Trophoblast cell (in vitro differentiated cells and primary cell): ENCODE data around the gene ARL16.

ENCODE experiments used
- DNase-seq, 2 donors: peaks; one replicate each; pipeline ENCODE4 v3.0.0-alpha.2; 2016
- H2AFZ ChIP-seq: 2 replicates; pipeline ENCODE4 v1.6.1; 2013; ENCODE audit warnings: low read length, moderate library complexity, mild to moderate bottlenecking; ENCODE audit not compliant: insufficient read depth, poor library complexity
- H2AK5ac ChIP-seq: 2 replicates; pipeline ENCODE4 v1.6.1; 2013; ENCODE audit warnings: mild to moderate bottlenecking, low read length
- H2BK120ac ChIP-seq: 2 replicates; pipeline ENCODE4 v1.6.1; 2013; ENCODE audit warnings: low read length, mild to moderate bottlenecking, moderate library complexity; ENCODE audit not compliant: insufficient read depth, poor library complexity
- H2BK12ac ChIP-seq: 2 replicates; pipeline ENCODE4 v1.6.1; 2013; ENCODE audit warnings: mild to moderate bottlenecking, low read length, moderate library complexity
- H2BK5ac ChIP-seq: 2 replicates; pipeline ENCODE4 v1.6.1; 2013; ENCODE audit warnings: low read length, low read depth, moderate library complexity, mild to moderate bottlenecking; ENCODE audit not compliant: poor library complexity
- H3K14ac ChIP-seq: 2 replicates; pipeline ENCODE4 v1.6.1; 2013; ENCODE audit warnings: mild to moderate bottlenecking, low read length
- H3K18ac ChIP-seq: 2 replicates; pipeline ENCODE4 v1.6.1; 2013; ENCODE audit warnings: mild to moderate bottlenecking, low read length
- H3K23ac ChIP-seq: 2 replicates; pipeline ENCODE4 v1.6.1; 2013; ENCODE audit warnings: low read length
- H3K27ac ChIP-seq: 2 replicates; pipeline ENCODE4 v1.5.1; 2013; ENCODE audit warnings: low read depth, mild to moderate bottlenecking, inconsistent platforms, low read length, moderate library complexity
- H3K27me3 ChIP-seq: 2 replicates; pipeline ENCODE4 v1.6.1; 2013; ENCODE audit warnings: inconsistent platforms, mild to moderate bottlenecking, low read length, moderate library complexity; ENCODE audit not compliant: insufficient read depth
- H3K36me3 ChIP-seq, 2 experiments: 1 replicate in 1 of 2; 2 replicates in 1 of 2; pipeline ENCODE4 v1.6.1; 2013; ENCODE audit warnings: low read length in 2 of 2, mild to moderate bottlenecking in 2 of 2, moderate library complexity in 1 of 2; ENCODE audit not compliant: insufficient read depth in 2 of 2, control insufficient read depth in 1 of 2
- H3K4ac ChIP-seq: 2 replicates; pipeline ENCODE4 v1.6.1; 2013; ENCODE audit warnings: low read depth, mild to moderate bottlenecking, low read length, moderate library complexity
- H3K4me1 ChIP-seq, 2 experiments: 1 replicate in 1 of 2; 2 replicates in 1 of 2; pipeline ENCODE4 v1.6.1; 2013; ENCODE audit warnings: low read length in 2 of 2, mild to moderate bottlenecking in 2 of 2, moderate library complexity in 1 of 2; ENCODE audit not compliant: insufficient read depth in 2 of 2, control insufficient read depth in 1 of 2
- H3K4me2 ChIP-seq: 2 replicates; pipeline ENCODE4 v1.6.1; 2013; ENCODE audit warnings: inconsistent platforms, mild to moderate bottlenecking, low read length, moderate library complexity
- H3K4me3 ChIP-seq: 2 replicates; pipeline ENCODE4 v1.5.1; 2013; ENCODE audit warnings: mild to moderate bottlenecking, low read depth, low read length, inconsistent platforms
- H3K79me1 ChIP-seq: one replicate; pipeline ENCODE4 v1.6.1; 2013; ENCODE audit warnings: low read length
- H3K79me2 ChIP-seq: 2 replicates; pipeline ENCODE4 v1.6.1; 2013; ENCODE audit warnings: low read length, mild to moderate bottlenecking; ENCODE audit not compliant: control insufficient read depth, insufficient read depth, poor library complexity
- H3K9ac ChIP-seq: 2 replicates; pipeline ENCODE4 v1.6.1; 2013; ENCODE audit warnings: mild to moderate bottlenecking, low read length
- H3K9me3 ChIP-seq: 2 replicates; pipeline ENCODE4 v1.6.1; 2013; ENCODE audit warnings: low read depth, mild to moderate bottlenecking, control low read depth, inconsistent platforms, low read length; ENCODE audit not compliant: insufficient read depth
- H4K12ac ChIP-seq: 2 replicates; pipeline ENCODE4 v1.6.1; 2013; ENCODE audit warnings: low read depth, mild to moderate bottlenecking, low read length, moderate library complexity
- H4K8ac ChIP-seq: 2 replicates; pipeline ENCODE4 v1.6.1; 2013; ENCODE audit warnings: low read depth, mild to moderate bottlenecking, low read length, moderate library complexity
- H4K91ac ChIP-seq: one replicate; pipeline ENCODE4 v1.6.1; 2013; ENCODE audit warnings: low read depth, mild to moderate bottlenecking, low read length, moderate library complexity
- WGBS: extraction: QIAGEN DNeasy Blood & Tissue Kit; methylation state at CpG from one replicate; pipeline ENCODE4 v1.1.7; 2013; ENCODE audit warnings: missing lambda C conversion rate; ENCODE audit not compliant: insufficient read length, insufficient coverage; ENCODE audit errors: extremely low coverage; 5-methylcytosine and 5-hydroxymethylcytosine counted together

Gene ARL16

DNA sequence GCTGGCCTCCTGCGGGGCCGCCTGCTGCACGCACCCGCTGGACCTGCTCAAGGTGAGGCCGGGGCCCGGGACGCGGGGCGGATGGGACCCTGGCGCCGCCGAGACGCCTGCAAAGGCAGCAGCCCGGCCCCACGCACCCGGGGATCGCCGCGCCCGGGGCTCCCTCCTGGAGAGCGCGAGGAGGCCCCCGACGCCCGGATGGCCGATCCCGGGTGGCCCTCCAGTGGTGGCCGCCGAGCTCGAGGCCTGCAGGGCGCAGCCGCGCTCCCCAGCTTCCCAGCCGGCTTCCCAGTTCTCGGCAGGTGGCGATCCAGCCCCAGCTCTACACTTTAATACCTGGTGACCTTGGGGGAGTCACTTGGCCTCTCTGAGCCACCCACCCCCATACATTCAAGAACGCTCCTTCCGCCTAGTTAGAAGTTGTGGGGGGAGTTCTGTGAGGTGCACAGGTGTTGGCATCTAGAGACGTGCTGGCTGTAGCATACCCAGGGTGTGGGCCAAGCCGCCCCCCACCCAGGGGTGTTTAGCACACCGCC lies 28.9 kb upstream of the ARL16 start:
- Histone ChIP-seq H3K79me2 (peaks cover 5% of the 10 kb centered on the region), H3K14ac (peak overlapping the region; percentile 64), H3K4me1 (peaks cover 20 to 27% of the 10 kb centered on the region in 2 experiments), H3K27me3 (no peaks in the 10 kb centered on the region), H3K36me3 (peaks cover 18 to 27% of the 10 kb centered on the region in 2 experiments), H3K4me2 (peak overlapping the region; percentile 87), H3K4ac (peak overlapping the region; percentile 30), H3K27ac (no peak overlapping the region), H2AK5ac (peak overlapping the region; percentile 31), H2BK5ac (no peak overlapping the region), H3K79me1 (peaks cover 4% of the 10 kb centered on the region), H2BK120ac (peak overlapping the region; percentile 28), H4K12ac (peak overlapping the region; percentile 14), H2AFZ (peak overlapping the region; percentile 76), H4K91ac (peak overlapping the region; percentile 34), H3K4me3 (peak overlapping the region; percentile 83), H3K18ac (peak overlapping the region; percentile 68), H3K9me3 (peaks cover 2% of the 10 kb centered on the region), H2BK12ac (no peak overlapping the region), H3K9ac (peak overlapping the region; percentile 73), H4K8ac (peak overlapping the region; percentile 66), H3K23ac (no peak overlapping the region)
- no peak for DNase-seq
- no CpG with 5 or more reads among the region's 41 CpGs for WGBS

DNA sequence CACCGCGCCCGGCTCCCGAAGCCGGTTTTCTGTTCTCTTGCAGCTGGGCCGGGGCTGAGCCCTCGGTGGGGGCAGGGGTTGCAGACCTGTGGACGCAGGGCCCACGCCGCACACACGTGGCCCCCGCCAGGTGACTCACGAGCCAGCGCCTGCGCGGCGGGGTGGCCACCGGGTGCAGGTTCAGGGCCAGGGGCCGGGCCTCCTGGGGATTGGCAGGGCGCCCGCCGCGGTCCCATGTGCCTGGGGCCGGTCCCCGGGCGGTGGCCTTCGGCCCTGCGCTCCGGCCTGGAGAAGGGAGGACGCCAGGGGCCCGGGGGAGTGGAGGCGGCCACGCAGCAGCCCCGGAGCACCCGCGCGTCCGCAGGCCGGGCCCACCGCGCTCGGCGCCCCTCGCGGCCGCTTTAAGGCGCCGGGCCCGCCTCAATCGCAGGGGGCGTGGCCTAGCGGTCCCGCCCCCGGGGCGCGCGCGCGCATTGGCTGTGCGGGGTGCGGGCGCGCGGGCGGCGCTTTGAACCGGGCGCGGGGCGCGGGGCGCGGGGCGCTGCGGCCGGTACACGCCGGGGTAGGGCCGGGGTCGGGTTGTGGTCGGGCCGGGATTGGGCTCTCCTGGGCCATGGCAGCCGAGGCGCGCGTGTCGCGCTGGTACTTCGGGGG lies 28.3 kb upstream of the ARL16 start, which contains the start of gene SLC25A10:
SLC25A10 (plus strand) TSS at position 471 of the 654 bp plus-strand sequence; CDS start at position 614, 143 bp downstream.
- H2BK5ac ChIP-seq, result peak within 1 kb of the TSS; percentile 67
- peak; percentile 90 to 93 for DNase-seq
- WGBS, result no CpG with 5 or more reads among the region's 89 CpGs
- H3K14ac ChIP-seq, result peak within 1 kb of the TSS; percentile 64
- peak within 1 kb of the TSS; percentile 14 for H4K12ac ChIP-seq
- peak within 1 kb of the TSS; percentile 87 for H3K4me2 ChIP-seq
- H3K4ac ChIP-seq, result peak within 1 kb of the TSS; percentile 30
- peak within 1 kb of the TSS; percentile 76 for H2AFZ ChIP-seq
- H3K18ac ChIP-seq, result peak within 1 kb of the TSS; percentile 68
- H2BK120ac ChIP-seq, result peak within 1 kb of the TSS; percentile 28
- H4K8ac ChIP-seq, result peak within 1 kb of the TSS; percentile 76
- no peak within 1 kb of the TSS for H3K23ac ChIP-seq
- no peak within 1 kb of the TSS for H2BK12ac ChIP-seq
- peaks cover 20 to 27% of the 10 kb centered on the region in 2 experiments for H3K4me1 ChIP-seq
- peak within 1 kb of the TSS; percentile 36 for H3K27ac ChIP-seq
- H2AK5ac ChIP-seq, result peak within 1 kb of the TSS; percentile 31
- peak within 1 kb of the TSS; percentile 46 for H4K91ac ChIP-seq
- peaks cover 22 to 29% of the 10 kb centered on the region in 2 experiments for H3K36me3 ChIP-seq
- H3K27me3 ChIP-seq, result no peaks in the 10 kb centered on the region
- H3K9me3 ChIP-seq, result peaks cover 2% of the 10 kb centered on the region
- peaks cover 5% of the 10 kb centered on the region for H3K79me2 ChIP-seq
- peak within 1 kb of the TSS; percentile 73 for H3K9ac ChIP-seq
- H3K79me1 ChIP-seq, result peaks cover 4% of the 10 kb centered on the region
- peak within 1 kb of the TSS; percentile 83 for H3K4me3 ChIP-seq

DNA sequence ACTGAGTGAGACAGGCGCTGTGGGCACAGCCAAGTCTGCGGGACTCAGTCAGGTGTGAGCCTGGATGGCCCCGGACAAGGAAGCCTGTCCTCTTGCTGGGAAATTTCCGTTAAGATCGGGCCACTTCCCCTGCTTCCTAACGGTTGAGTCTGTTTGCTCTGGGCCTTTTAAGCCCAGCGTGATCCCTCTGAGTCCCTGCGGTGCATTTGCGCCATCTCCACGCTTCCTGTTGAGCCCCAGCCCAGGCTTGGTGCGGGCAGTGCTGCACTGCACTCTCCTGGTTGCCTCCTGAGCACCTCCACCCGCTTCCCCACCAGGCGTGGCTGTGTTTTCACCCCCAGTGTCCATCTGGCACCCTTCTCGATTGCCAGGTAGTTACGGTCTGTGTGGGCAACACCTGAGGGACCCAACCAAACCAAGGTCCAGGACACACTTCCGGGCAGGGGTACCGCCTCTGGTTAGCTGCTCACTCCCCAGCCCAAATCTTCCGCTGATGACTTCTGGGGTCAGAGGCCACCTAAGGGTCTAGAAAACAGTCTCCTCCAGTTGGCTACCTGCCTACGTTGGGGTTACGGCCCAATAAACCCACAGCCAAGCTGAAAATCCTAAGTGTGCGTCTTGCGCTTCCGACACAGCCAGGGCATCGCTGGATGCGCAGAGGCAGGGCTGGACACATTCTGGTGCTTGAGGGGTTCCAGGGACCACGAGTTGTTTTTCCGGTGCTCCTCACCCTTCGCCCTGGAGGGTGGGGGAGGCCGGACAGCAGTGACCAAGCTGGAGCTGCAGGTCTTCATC lies 27.1 kb upstream of the ARL16 start:
- Histone ChIP-seq H2BK5ac (no peak overlapping the region), H3K9ac (no peak overlapping the region), H2AFZ (no peak overlapping the region), H3K14ac (no peak overlapping the region), H3K79me1 (peaks cover 4% of the 10 kb centered on the region), H3K36me3 (peaks cover 30 to 35% of the 10 kb centered on the region in 2 experiments), H3K23ac (no peak overlapping the region), H3K27me3 (no peaks in the 10 kb centered on the region), H2BK120ac (no peak overlapping the region), H3K9me3 (peaks cover 2% of the 10 kb centered on the region), H3K4ac (no peak overlapping the region), H3K18ac (no peak overlapping the region), H3K4me1 (peaks cover 20 to 27% of the 10 kb centered on the region in 2 experiments), H2BK12ac (no peak overlapping the region), H4K12ac (no peak overlapping the region), H3K79me2 (peaks cover 5% of the 10 kb centered on the region), H2AK5ac (no peak overlapping the region), H4K91ac (no peak overlapping the region), H4K8ac (no peak overlapping the region), H3K4me3 (no peak overlapping the region), H3K4me2 (peak overlapping the region; percentile 87), H3K27ac (no peak overlapping the region)
- DNase-seq, result no peak
- WGBS, result no CpG with 5 or more reads among the region's 29 CpGs

DNA sequence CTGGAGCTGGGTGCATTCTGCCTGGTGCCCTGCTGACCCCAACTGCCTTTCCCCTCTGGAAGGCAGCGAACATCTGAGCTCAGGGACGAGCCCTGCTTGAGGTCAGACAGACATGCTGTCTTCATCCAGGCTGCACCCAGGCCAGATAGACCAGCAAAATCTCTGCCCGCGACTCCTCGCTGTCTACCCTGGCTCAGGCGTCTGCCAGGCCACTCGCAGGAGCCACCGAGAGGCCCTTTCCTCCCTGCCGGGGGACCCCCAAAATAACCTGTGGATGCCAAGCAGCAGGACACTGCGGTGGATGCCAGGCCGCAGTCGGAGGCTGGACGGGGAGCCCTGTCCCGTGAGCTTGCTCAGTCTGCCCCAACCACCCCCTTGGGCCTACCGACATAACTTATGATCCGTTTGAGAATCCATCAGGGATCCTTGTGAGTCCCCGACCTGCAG lies 25.2 kb upstream of the ARL16 start:
- Histone ChIP-seq H3K9ac (no peak overlapping the region), H3K79me1 (peaks cover 4% of the 10 kb centered on the region), H3K23ac (no peak overlapping the region), H4K8ac (no peak overlapping the region), H3K4me1 (peaks cover 27 to 33% of the 10 kb centered on the region in 2 experiments), H2BK5ac (no peak overlapping the region), H3K27ac (no peak overlapping the region), H2AK5ac (no peak overlapping the region), H3K4me3 (no peak overlapping the region), H4K12ac (no peak overlapping the region), H2BK120ac (no peak overlapping the region), H3K18ac (no peak overlapping the region), H3K14ac (no peak overlapping the region), H2BK12ac (no peak overlapping the region), H3K36me3 (peaks cover 39 to 42% of the 10 kb centered on the region in 2 experiments), H3K27me3 (no peaks in the 10 kb centered on the region), H2AFZ (no peak overlapping the region), H3K4me2 (no peak overlapping the region), H3K4ac (no peak overlapping the region), H4K91ac (no peak overlapping the region), H3K79me2 (peaks cover 13% of the 10 kb centered on the region), H3K9me3 (peaks cover 2% of the 10 kb centered on the region)
- WGBS, result no CpG with 5 or more reads among the region's 17 CpGs
- no peak for DNase-seq
